ENCODE measurements around the gene FAM53B. TPM values are rescaled to one million over a fixed set of nuclear protein-coding genes. Genes with fewer than 3 reads are reported as not detected.
A peak's percentile ranks its signal among the peaks of the same experiment; 100 is the strongest.

The FAM53B gene
- total RNA-seq, 1 donor from 2014 or later: 24.9 TPM

DNA sequence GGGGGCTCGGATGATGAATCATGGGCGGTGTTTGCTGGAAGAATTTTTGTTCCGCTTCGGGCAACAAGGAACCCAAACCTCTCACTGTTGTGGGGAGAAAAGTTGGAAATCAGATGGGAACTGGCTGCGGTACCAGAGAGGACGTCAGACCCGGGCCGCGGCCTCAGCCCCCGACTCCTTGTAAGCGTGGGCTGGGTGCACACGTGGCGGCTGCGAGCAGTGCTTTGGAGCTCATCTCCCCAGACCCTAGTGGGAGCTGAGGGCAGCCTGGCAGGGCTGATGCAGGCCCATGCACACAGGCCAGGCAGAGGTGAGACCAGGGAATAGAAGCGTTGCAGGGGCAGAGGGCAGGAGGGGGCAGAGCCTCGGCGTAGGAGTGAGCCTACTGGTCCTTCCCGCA is 136.5 kb downstream of the FAM53B start:
- no peak for ATAC-seq

DNA sequence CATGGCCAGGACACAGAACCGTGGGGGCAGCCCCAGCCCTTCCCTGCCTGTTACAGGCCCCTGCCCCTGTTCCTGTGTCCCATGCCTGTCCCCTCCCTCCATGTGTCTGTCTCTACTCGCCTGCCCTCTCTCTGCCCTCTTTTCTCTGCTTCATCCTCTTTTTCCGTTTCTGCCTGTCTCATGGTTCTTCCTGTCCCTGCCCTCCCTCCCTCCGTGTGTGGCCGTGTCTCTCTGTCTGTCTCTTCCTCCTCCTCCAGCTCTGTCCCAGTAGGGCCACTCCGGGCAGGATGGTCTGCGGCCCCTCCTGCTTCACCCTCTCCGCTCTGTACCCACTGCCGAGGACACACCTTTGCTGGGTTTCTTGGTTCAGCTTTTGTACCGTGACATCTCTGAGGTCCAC is 137.4 kb downstream of the FAM53B start:
- ATAC-seq: no peak

DNA sequence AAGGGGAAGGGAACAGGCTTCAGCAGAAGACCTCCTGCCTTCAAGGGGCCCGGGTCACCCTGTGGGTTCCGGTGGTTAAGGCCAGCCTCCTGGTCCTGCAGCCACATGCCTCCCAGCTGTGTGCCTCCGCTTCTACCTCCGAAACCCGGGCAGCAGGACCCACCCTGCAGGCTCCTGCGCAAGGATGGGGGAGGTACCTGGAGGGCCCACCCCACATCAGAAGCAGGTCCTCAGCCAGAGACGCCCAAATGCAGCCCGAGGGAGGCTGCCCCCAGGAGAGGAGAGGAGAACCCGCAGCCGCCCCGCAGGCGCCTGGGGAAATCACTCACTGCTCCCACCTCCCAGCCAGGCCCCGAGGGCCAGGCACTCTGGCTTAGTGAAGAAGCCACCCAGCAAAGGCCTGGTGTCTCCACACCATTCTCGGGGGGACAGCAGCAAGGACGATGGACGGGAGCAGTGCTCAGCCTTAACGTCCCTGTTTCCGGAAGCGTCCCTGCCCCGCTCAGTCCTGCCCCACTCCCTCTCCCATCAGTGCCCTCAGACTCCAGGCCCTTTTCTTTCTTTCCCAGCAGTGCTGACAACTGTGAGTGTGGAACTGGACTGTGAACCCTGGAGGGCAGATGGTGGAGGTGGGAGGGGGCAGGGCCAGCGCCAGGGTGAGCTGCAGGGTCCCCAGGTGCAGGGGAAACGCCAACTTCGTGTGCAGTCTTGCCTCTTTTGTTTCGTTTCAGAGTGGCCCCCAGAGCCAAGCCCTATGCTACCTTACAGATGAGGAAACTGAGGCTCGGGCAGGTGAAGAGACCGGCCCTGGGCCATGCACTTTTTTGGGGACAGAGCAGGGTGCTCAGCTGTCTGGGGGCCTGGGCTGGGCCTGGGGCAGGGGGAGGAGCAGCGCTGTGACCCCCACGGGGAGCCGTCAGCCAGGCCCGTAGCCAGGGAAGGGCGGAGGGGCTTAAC is 138.0 kb downstream of the FAM53B start:
- ATAC-seq: no peak

DNA sequence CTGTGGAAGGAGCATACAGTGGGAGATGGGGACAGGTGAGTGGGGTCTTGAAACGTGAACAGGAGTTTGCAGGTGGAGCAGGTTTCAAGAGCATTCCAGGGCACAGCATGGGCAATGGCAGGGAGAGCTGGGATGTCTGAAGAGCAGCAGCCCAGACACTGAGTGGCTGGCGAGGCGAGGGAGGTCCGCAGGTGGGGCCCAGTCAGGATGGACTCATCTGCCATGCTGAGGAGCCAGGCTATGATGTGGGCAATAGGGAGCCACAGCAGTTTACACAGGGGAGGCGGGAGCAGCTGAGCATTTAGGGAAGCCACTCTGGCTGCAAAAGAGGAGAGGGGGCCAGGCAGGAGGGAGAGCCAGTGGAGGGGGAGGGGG is 138.7 kb downstream of the FAM53B start:
- no peak for ATAC-seq

DNA sequence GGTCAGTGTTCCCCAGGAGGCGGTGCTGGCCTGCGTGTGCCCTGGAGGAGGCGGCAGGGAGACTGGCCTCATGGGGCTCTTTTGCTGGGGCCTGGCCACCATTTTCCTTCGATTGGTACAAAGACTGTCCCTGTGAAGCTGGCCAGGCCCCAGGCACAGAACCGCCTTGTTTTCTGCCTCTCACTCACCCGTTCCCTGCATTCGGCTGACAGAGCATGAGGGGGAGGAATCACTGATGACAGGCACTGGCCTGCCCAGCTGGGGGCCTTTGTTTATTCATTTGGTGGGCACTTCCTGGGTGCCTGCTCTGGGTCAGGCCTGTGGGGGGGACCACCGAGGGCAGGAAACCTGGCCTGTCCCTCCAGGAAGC is 139.2 kb downstream of the FAM53B start:
- ATAC-seq: no peak

DNA sequence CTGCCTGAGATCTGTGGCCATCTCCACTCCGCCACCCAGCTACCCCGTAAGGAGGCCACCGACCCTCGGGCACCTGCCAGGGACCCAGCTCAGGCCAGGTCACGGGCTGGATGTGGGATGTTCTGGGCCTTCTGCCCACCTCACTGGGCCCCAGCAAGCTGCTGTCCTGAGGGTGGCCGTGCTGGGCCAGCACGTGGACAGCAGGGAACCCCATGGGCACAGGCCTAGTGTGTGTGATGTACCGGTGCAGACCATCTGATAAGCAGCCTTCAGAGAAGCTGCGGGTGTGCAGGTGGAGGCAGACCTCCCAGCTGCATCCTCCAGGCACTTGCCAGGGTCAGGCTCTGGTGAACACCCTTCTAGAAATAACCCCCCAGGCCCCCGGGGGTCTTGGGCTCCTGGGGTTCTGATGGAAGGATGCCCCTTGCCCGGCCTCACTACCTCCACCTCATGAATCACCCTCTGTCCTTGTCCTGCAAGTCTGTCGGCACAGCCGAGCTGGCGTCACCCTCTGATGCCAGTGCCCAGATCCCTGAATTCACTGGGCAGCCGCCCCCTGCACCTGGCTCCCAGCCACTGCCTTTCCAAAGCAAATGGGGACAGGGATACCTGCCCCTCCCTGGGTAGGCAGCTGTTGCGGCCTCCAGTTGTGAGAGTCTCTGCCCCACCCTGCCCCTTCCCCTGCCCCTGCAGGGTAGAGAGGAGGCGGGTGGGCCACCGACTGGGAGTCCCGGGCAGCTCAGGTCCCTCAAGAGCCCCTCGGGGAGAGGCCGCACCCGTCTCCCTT is 139.8 kb downstream of the FAM53B start:
- no peak for ATAC-seq

DNA sequence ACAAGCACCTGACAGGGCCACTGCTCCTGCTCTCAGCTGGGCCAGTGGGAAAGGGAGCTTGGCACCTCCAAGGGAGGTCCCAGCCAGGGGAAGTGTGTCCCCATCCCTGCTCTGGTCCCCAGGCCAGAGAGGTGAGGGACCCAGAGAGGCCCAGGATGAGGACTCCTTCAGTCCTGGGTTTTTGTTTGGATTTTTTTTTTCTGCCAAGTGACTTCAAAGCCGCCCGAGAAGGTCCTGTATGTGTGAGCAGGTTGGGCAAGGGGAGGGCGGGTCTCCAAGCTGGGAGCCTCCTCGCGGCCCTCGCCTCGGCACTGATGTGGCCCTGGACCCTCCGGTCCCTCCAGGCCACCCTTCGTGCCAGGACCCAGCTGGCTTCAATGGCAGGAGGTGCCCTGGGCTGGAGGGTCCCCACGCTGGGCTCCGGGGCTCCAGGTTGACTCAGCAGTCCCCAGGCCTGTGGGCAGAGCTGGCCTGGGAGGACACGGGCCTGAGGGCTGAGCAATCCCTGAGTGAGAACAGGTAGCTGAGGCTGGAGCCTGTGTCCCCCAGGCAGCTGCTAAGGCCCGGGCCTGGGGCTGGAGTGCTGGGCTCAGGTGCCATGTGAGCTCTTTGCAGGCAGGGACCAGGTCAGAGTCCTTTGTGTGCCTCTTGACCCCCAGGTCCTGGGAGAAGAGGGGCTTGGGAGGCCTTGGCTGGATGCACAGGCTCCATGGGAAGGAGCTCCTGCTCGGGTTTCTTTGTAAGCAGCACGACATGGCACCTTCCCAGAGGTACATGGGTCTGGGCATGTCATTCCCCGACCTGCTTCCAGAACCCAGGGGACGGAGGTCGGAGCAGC is 140.6 kb downstream of the FAM53B start:
- no peak for ATAC-seq

DNA sequence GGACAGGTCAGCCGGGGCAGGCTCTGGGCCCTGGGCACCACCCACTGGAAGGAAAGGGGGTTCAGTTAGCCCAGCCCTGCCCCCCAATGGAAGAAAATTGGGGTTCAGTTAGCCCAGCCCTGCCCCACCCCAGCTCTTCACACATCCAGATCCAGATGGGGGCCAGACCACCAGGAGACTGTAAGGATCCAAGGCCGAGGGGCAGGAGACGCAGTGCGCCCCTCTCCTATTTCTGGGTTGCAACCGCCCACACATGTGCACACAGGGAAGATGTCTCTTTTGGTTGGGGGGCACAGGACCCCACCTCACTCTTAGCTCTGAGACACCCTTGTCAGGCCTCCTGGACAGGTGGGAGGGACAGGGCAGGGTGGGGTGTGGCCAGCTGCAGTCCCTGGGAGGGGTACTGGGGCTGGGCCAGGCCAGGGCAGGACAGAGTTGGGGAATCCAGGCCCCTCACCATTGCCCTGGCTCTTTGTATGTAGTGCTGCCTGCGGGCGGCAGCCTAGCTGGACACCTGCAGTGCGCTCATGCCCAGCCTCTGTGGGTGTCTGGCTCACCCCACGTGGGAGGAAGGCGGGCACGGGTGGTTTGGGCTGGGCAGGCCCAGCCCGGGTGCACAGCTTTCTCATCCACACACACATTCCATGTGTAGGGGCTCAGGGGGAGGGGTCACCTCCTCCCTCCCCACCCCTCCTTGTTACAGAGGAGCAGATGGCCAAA is 141.4 kb downstream of the FAM53B start:
- no peak for ATAC-seq

DNA sequence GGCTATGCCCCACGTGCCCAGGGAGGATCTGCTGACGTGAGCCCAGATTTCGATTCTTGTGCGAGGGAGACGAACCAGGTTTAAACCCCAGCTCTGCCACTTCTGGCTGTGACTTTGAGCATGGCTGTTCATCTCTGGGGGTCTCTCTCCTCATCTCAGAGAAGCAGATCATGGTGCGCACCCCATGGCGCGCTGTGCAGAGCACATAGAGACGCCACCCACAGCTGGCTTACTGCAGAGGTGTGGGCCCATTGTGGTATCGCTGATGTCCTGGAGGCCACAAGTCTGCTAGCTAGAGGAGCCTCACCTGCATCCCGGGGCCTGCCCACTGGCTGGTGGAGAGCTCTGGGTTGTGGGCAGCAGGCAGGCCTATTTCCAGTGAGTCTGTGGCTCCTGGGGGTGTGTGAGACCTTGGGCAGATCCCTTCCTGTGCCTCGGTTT is 142.0 kb downstream of the FAM53B start:
- ATAC-seq: no peak

DNA sequence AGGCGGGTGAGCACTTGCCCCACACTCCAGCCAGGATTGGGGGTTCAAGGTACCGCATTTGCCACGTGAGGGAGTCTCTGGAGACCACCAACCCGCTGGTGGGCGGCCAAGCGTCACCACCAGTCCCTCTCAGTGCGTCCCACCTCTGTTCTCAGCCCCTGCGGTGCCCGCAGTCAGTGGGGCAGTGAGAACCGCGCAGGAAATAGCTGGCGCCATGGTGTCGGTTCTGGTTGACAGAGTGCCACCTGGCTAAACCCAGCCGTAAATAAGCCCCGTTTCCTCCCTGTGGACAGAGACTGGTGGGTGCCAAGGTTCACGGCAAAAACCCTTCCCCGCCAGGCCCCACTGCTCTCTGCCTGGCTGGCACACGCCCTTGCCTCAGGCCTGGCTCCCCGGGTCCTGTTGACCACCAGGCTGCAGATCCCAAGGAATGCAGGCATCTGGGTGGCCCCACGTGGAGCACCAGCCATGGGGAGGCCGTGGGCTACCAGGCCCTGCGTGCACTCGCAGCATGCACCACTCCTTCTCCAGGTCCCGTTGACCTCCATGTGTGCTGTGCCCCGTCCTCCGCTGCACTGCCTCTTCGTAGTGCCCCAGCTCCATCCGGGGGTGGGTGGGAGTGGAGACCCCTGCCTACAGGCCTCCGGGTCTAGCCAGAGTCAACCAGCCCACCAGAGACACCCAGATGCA is 142.6 kb downstream of the FAM53B start:
- peak; percentile 43 for ATAC-seq

DNA sequence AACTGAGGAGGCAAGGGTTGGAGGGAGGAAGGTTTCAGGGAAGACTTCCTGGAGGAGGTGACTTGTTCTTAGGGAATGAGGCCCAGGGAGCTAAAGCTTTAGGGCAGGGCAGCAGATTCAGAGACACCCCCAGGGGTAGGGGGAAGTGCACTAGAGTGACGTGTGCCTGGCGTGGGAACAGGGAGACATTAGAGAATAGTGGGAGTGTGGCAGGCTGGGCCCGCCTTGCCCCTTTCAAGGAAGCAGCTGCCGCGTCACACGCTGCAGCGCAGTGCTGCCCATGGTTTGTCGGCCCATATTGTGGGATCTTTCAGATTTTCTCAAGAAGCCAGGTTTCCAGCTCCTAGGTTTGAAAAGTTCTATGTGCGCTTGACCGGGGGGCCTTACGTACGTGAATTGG is 143.2 kb downstream of the FAM53B start:
- peak; percentile 29 for ATAC-seq

DNA sequence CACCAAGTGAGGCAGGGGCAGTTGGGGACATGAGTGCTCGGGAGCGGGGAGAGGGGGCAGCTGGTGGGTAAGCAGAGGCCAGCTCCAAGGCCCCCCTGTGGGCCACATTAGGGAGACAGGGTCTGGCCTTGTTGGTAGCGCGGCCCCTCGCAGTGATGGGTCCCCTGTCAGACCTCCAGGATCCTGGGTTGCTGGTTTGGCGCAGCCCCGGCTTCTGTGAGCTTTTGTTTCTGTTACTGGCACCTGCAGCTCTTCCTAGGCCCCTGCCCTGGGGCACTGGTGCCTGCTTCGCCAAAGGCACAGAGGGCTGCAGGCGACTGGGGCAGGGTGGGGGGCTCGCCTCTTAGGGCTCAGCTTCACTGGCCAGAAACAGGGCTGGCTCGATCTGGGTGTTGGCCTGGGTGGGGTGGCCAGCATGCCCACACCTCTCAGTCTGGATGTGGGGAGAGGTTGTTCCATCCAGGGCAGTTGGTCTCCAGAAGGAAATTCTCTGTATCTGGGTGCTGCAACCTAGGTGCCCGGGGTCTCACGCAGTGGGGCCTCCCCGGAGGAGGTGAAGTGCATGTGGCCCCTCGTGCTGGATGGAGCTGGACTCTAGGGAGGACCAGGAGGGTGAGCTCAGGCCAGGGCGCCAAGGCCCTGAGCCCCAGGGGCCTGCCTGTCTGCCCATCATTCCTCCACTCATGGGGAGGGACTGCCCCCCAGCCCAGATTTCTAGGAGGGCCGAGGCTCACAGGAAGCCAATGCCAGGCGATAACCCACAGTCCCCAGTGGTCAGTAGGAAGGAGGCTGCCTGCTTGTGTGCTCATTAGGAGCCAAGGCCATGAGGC is 143.9 kb downstream of the FAM53B start:
- ATAC-seq: no peak

DNA sequence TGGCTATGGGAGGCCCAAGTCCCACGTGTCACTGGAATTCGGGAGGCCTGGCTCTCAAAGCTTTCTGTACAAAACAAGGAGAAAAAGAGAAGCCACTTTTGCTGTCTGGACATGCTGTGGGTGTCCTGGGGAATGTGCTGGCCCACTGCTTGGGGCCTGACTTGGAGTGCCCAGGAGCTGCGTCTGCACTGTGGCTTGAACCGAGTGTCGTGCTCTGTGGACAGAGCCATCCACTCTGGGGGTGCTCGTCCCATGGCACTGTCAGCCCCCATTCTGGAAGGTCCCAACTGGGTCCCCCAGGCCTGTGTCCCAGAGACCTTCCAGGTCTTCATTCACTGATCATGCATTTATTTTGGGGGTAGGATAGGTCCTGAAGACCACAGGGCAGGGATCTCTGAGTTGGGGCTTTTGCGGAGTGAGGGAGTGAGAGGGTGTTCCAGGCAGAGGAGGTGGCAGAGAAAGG is 144.6 kb downstream of the FAM53B start:
- no peak for ATAC-seq

DNA sequence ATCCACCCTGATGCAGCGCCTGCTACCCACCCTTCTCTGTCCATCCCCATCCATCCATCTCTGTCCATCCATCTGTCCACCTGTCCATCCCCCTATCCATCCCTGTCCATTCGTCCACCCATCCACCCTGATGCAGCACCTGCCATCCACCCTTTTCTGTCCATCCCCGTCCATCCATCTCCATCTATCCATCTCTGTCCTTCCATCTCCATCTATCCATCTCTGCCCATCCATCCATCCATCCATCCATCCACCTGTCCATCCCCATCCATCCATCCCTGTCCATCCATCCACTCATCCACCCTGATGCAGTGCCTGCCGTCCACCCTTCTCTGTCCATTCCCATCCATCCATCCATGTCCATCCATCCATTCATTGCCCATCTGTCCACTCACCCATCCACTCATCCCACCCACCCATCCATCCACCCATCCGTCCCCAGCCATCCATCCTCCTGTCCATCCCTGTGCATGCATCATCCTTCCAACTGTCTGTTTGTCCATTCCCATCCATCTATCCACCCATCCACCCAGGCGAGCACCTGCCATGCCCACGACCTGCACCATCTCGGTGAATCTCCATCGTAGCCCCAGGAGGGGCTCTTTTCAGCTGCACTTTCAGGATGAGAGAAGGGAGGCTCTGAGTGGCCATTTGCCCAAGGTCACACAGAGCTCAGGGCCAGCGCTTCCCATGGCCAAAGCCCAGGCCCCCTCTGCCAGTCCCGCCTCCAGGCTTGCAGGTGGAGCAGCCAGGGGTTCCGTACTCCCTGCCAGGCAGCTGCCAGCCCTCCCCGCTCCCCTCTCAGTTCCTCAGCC is 145.2 kb downstream of the FAM53B start:
- ATAC-seq: no peak

DNA sequence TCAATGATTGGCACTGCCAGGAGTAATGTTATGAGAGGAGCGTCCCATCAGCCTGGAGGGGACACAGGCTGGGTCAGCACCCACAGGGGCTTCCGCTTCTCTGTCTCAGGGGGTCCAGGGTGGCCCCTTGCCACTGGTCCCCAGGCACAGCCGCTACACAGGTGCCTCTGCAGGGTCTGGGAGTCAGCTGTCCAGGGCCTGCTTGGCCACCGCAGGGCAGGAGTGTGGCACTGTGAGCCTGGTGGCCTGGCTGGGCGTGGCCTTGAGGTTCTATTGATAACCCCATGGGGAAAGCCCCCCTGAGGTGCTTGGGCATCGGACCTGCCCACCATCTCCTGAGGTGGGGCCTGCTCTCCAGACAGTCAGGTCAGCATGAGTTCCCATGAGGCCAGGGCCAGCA is 146.0 kb downstream of the FAM53B start:
- ATAC-seq: no peak

DNA sequence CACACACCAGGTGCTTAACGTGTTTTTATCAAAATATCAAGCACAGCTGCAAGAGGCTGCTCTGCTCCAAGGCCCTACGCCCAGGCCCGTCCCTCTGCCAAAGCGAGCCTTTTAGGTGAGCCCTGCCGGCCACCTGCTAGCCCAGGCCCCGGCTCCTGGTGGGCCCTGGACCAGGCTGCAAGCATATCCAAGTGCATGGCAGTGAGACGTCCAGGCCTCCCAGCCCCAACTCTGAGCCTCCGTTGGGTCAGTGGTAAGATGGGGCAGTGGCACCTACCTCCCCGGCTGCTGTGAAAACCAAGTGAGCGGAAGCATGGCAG is 146.4 kb downstream of the FAM53B start:
- ATAC-seq: no peak

DNA sequence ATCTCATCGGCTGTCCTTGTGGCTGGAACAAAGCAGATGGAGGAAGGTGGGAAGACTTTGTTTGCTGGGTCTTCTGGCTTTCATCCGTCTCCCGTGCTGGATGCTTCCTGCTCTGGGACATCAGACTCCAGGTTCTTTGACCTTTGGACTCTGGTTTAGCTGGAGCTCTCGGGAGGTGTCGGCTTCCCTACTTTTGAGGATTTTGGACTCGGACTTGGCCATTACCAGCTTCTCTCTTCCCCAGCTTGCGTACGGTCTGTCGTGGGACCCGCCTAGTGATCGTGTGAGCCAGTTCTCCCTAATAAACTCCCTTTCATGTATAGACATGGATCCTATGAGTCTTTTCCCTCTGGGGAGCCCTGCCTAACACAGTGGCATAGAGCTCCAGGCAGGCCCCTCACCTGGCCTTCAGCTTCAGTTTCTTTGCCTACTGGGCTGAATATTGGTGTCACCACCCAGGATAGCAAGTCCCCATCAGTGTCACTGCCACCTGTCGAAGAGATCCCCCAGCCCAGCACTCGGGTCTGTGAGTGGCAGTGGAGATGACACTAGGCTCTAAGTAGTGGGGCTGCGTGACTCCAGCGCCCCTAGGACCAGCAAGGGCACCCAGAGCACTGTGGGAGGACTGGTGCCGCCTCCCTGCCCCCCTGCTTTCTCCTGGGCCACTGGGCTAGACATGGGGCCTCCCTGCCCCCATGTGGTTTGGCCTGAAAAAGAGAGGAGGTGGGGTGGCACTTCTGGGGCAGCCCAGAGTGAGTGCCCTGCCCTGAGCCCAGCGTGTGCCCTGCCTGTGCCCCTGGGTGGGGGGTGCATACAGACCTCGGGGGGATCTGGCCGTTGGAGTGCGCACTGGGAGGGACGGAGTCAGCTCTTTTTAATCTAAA is 147.0 kb downstream of the FAM53B start:
- ATAC-seq: no peak

DNA sequence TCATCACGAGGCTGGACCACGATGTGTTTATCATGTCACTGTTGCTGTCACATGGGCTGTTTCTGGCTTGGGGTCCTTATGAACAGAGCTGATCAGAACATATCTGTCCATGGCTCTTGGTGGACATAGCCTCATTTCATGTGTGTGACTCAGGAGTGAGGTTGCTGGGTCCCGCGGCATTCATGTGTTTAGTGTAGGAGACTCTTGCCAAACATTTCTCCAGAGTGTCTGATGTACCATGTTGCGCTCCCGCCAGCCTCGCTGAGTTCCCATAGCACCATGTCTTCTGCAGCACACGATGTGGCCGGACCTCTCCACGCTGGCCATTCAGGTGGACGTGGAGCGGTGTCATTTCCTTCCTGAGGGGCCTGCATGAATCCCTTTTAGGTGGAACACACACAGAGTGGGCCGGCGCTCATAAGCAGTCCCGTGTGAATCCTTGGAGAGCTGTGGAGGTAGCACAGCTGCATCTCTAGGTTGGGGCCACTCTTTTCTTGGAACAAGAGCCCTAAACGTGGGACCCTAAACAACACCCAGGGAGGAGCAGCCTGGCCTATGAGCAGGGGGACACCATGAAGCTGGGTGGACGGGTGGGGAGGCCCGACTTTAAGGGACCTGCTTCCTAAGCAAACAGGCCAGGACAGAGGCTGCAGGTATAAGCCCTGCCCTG is 147.9 kb downstream of the FAM53B start:
- ATAC-seq: no peak
